Thoracic aorta (tissue), 2 donors: ENCODE data around the gene PPIL6. TPM values are rescaled to one million over a fixed set of nuclear protein-coding genes. Genes with fewer than 3 reads are reported as not detected.
A peak's percentile ranks its signal among the peaks of the same experiment; 100 is the strongest.

Source experiments
- ATAC-seq: fragments of 150-250 bp; one replicate; pipeline ENCODE4 v1.8.0; 2017; ENCODE audit warnings: low read depth; ENCODE audit not compliant: insufficient number of reproducible peaks, low FRiP score
- DNase-seq: peaks from one replicate; pipeline ENCODE4 v3.0.0-alpha.2; 2020; ENCODE audit warnings: low spot score
- H3K27ac ChIP-seq, 2 donors: fragments of 200-600 bp; sonication (generic); 1 replicate in 1 of 2; 2 replicates in 1 of 2; pipeline ENCODE4 v1.5.1; 2016; ENCODE audit warnings: mild to moderate bottlenecking in 2 of 2, moderate library complexity in 2 of 2
- H3K27me3 ChIP-seq: fragments of 200-600 bp; sonication (generic); replicated peaks from 2 replicates; pipeline ENCODE4 v1.6.0; 2016; ENCODE audit warnings: mild to moderate bottlenecking; ENCODE audit not compliant: insufficient read depth
- H3K36me3 ChIP-seq: fragments of 200-600 bp; sonication (generic); one replicate; pipeline ENCODE4 v1.5.1; 2016
- H3K4me1 ChIP-seq, 2 donors: fragments of 200-600 bp; sonication (generic); 1 replicate in 1 of 2; 2 replicates in 1 of 2; pipeline versions ENCODE4 v1.5.1 to v1.6.0; 2016; ENCODE audit warnings: low read depth in 2 of 2, mild to moderate bottlenecking in 1 of 2; ENCODE audit not compliant: control insufficient read depth in 1 of 2
- H3K4me3 ChIP-seq: fragments of 200-600 bp; sonication (generic); 2 replicates; pipeline ENCODE4 v1.5.1; 2016; ENCODE audit warnings: mild to moderate bottlenecking
- H3K9me3 ChIP-seq: fragments of 200-600 bp; sonication (generic); 2 replicates; pipeline ENCODE4 v1.5.1; 2016
- CTCF ChIP-seq: fragments of 200-600 bp; sonication (generic); IDR thresholded peaks from one replicate; pipeline ENCODE4 v1.5.1; 2019; ENCODE audit warnings: antibody characterized with exemption
- total RNA-seq, 2 donors: library from RNA; depleted of rRNA; stranded (reverse); fragments of >200 nt; gene quantifications; one replicate each; pipeline versions ENCODE4 v1.1.0 to v1.2.3, GENCODE V29; 2016

PPIL6 gene
- total RNA-seq, 2 donors from 2014 or later = 2.2 to 5.8 TPM

GRCh38 chr6:109445382-109445781, 5.0 kb upstream of the PPIL6 start:
- H3K4me3 ChIP-seq = no peak overlapping the region
- no peak overlapping the region for H3K27ac ChIP-seq
- H3K4me1 ChIP-seq = peaks cover 6 to 11% of the 10 kb centered on the region in 2 donors
- H3K36me3 ChIP-seq = peaks cover 26% of the 10 kb centered on the region
- ATAC-seq = no peak
- no peak for DNase-seq
- TF ChIP-seq CTCF = no peak
- no peaks in the 10 kb centered on the region for H3K27me3 ChIP-seq
- H3K9me3 ChIP-seq = no peaks in the 10 kb centered on the region

GRCh38 chr6:109443425-109443950, 3.1 kb upstream of the PPIL6 start:
- no peak for TF ChIP-seq CTCF
- ATAC-seq (no peak), DNase-seq (no peak)
- Histone ChIP-seq H3K4me3 (no peak overlapping the region), H3K9me3 (no peaks in the 10 kb centered on the region), H3K4me1 (peaks cover 11 to 23% of the 10 kb centered on the region in 2 donors), H3K27me3 (no peaks in the 10 kb centered on the region), H3K36me3 (peaks cover 24% of the 10 kb centered on the region), H3K27ac (no peak overlapping the region)

GRCh38 chr6:109442393-109442924, 2.0 kb upstream of the PPIL6 start:
- H3K4me3 ChIP-seq = no peak overlapping the region
- H3K27ac ChIP-seq = no peak overlapping the region
- DNase-seq = no peak
- H3K9me3 ChIP-seq = no peaks in the 10 kb centered on the region
- H3K27me3 ChIP-seq = no peaks in the 10 kb centered on the region
- peaks cover 24% of the 10 kb centered on the region for H3K36me3 ChIP-seq
- peaks cover 11 to 23% of the 10 kb centered on the region in 2 donors for H3K4me1 ChIP-seq
- no peak for ATAC-seq
- no peak for TF ChIP-seq CTCF

- H3K4me3 ChIP-seq = peak overlapping the region; percentile 87
- ATAC-seq (no peak), DNase-seq (no peak)
- H3K9me3 ChIP-seq = no peaks in the 10 kb centered on the region
- no peak for TF ChIP-seq CTCF
- peaks cover 11 to 23% of the 10 kb centered on the region in 2 donors for H3K4me1 ChIP-seq
- H3K27me3 ChIP-seq = no peaks in the 10 kb centered on the region
- H3K27ac ChIP-seq = peak overlapping the region; percentile 20 to 72
- peaks cover 17% of the 10 kb centered on the region for H3K36me3 ChIP-seq
Measured at GRCh38 chr6:109441069-109441816, 815 bp upstream of the PPIL6 start.

- no peak overlapping the region for H3K27ac ChIP-seq
- no peaks in the 10 kb centered on the region for H3K36me3 ChIP-seq
- TF ChIP-seq CTCF = no peak
- ATAC-seq (no peak), DNase-seq (no peak)
- H3K4me1 ChIP-seq = peaks cover 4 to 12% of the 10 kb centered on the region in 2 donors
- H3K9me3 ChIP-seq = no peaks in the 10 kb centered on the region
- no peak overlapping the region for H3K4me3 ChIP-seq
- no peaks in the 10 kb centered on the region for H3K27me3 ChIP-seq
Measured at GRCh38 chr6:109436041-109436440, 4.4 kb downstream of the PPIL6 start.
